HEK293 (cell line): Measurements from ENCODE around the gene RPS6KA2.

Source experiments
- CTCF ChIA-PET: fragments of 350-600 bp; formaldehyde crosslinking; extraction: SDS; loops from one replicate; lab custom pipeline; 2021; ENCODE audit warnings: antibody characterized with exemption; lab: Yijun Ruan, JAX
- POLR2A ChIA-PET: fragments of 300-600 bp; formaldehyde crosslinking; extraction: SDS; loops from one replicate; lab custom pipeline; 2020; ENCODE audit warnings: antibody characterized with exemption, inconsistent platforms; lab: Yijun Ruan, JAX
- H3K27ac ChIP-seq: fragments of 200-500 bp; sonication (Bioruptor generic); 2 replicates; pipeline ENCODE4 v1.5.1; 2014; ENCODE audit warnings: low read depth, low read length, control low read depth, inconsistent platforms; ENCODE audit errors: extremely low read depth
- H3K36me3 ChIP-seq, 2 experiments: fragments of 200-500 bp in 1 of 2; sonication (Bioruptor generic) in 1 of 2; 1 replicate in 1 of 2; 2 replicates in 1 of 2; pipeline ENCODE4 v1.5.1; 2014 to 2017; ENCODE audit warnings: inconsistent platforms in 2 of 2, low read length in 2 of 2; ENCODE audit not compliant: control insufficient read depth in 2 of 2, insufficient read depth in 1 of 2
- H3K4me1 ChIP-seq: fragments of 200-500 bp; sonication (Bioruptor generic); 2 replicates; pipeline ENCODE4 v1.5.1; 2014; ENCODE audit warnings: mild to moderate bottlenecking, low read length, inconsistent platforms; ENCODE audit not compliant: control insufficient read depth, insufficient read depth
- H3K4me3 ChIP-seq: 2 replicates; pipeline ENCODE4 v1.5.1; 2011; ENCODE audit warnings: low read depth, mild to moderate bottlenecking, control low read depth, low read length, moderate library complexity
- H3K9me3 ChIP-seq: fragments of 200-500 bp; sonication (Bioruptor generic); 2 replicates; pipeline ENCODE4 v1.5.1; 2014; ENCODE audit warnings: low read depth, low read length, inconsistent platforms; ENCODE audit not compliant: control insufficient read depth, insufficient read depth
- BCL6B ChIP-seq: fragments of 450-650 bp; formaldehyde crosslinking; IDR thresholded peaks from 2 replicates; pipeline ENCODE4 v1.5.1; 2017; ENCODE audit warnings: missing biosample characterization, missing genetic modification characterization
- FEZF1 ChIP-seq: fragments of 450-650 bp; formaldehyde crosslinking; IDR thresholded peaks from 2 replicates; pipeline ENCODE4 v1.5.1; 2016; ENCODE audit warnings: missing biosample characterization, missing genetic modification characterization
- HOXC10 ChIP-seq: sonication (generic); formaldehyde crosslinking; IDR thresholded peaks from 2 replicates; pipeline ENCODE4 v1.8.1; 2023; ENCODE audit warnings: mild to moderate bottlenecking, missing genetic modification reagents
- HOXD13 ChIP-seq: sonication (generic); formaldehyde crosslinking; IDR thresholded peaks from 2 replicates; pipeline ENCODE4 v1.8.0; 2022; ENCODE audit warnings: missing genetic modification reagents, borderline replicate concordance
- KLF7 ChIP-seq: fragments of 450-650 bp; formaldehyde crosslinking; IDR thresholded peaks from 2 replicates; pipeline ENCODE4 v1.5.1; 2016; ENCODE audit warnings: missing biosample characterization, missing genetic modification characterization, borderline replicate concordance
- MYNN ChIP-seq: fragments of 450-650 bp; formaldehyde crosslinking; IDR thresholded peaks from 2 replicates; pipeline ENCODE4 v1.5.1; 2016; ENCODE audit warnings: missing biosample characterization, missing genetic modification characterization, borderline replicate concordance
- PRDM2 ChIP-seq: fragments of 450-650 bp; formaldehyde crosslinking; IDR thresholded peaks from 2 replicates; pipeline ENCODE4 v1.5.1; 2016; ENCODE audit warnings: missing biosample characterization, missing genetic modification characterization, borderline replicate concordance
- RBAK ChIP-seq: fragments of 450-650 bp; formaldehyde crosslinking; IDR thresholded peaks from 2 replicates; pipeline ENCODE4 v1.5.1; 2016; ENCODE audit warnings: missing biosample characterization, missing genetic modification characterization
- WT1 ChIP-seq: fragments of 450-650 bp; formaldehyde crosslinking; IDR thresholded peaks from 2 replicates; pipeline ENCODE4 v1.5.1; 2016; ENCODE audit warnings: missing biosample characterization, missing genetic modification characterization
- YY1 ChIP-seq: fragments of 450-650 bp; formaldehyde crosslinking; IDR thresholded peaks from 2 replicates; pipeline ENCODE4 v1.5.1; 2018; ENCODE audit warnings: missing biosample characterization, missing genetic modification characterization
- ZFP69B ChIP-seq: fragments of 450-650 bp; formaldehyde crosslinking; IDR thresholded peaks from 2 replicates; pipeline ENCODE4 v1.5.1; 2016; ENCODE audit warnings: missing biosample characterization, missing genetic modification characterization
- ZNF174 ChIP-seq: fragments of 450-650 bp; formaldehyde crosslinking; IDR thresholded peaks from 2 replicates; pipeline ENCODE4 v1.5.0; 2017; ENCODE audit warnings: missing biosample characterization, mild to moderate bottlenecking, missing genetic modification characterization
- ZNF404 ChIP-seq: fragments of 450-650 bp; formaldehyde crosslinking; IDR thresholded peaks from 2 replicates; pipeline ENCODE4 v1.5.1; 2017; ENCODE audit warnings: missing biosample characterization, missing genetic modification characterization
- ZNF548 ChIP-seq: fragments of 450-650 bp; formaldehyde crosslinking; IDR thresholded peaks from 2 replicates; pipeline ENCODE4 v1.5.1; 2016; ENCODE audit warnings: missing biosample characterization, missing genetic modification characterization
- ZNF664 ChIP-seq: fragments of 450-650 bp; formaldehyde crosslinking; IDR thresholded peaks from 2 replicates; pipeline ENCODE4 v1.5.1; 2016; ENCODE audit warnings: missing biosample characterization, missing genetic modification characterization
- ZNF692 ChIP-seq: fragments of 450-650 bp; formaldehyde crosslinking; IDR thresholded peaks from 2 replicates; pipeline ENCODE4 v1.5.1; 2016; ENCODE audit warnings: missing biosample characterization, missing genetic modification characterization

RPS6KA2 gene

GRCh38 chr6:166676270-166676860 lies 49.3 kb upstream of the RPS6KA2 start (continued):
- TF ChIP-seq MYNN (tag by site-specific recombination), result no peak
- TF ChIP-seq PRDM2 (tag by site-specific recombination), result no peak
- no peak for TF ChIP-seq RBAK (tag by site-specific recombination)
- no peak for TF ChIP-seq ZNF174 (tag by site-specific recombination)
- TF ChIP-seq ZNF404 (tag by site-specific recombination), result no peak
- no peak for TF ChIP-seq HOXC10 (CRISPR knock-in tag)
- TF ChIP-seq HOXD13 (CRISPR knock-in tag), result no peak
- TF ChIP-seq ZNF692, result no peak

- POLR2A ChIA-PET, result no interaction called here
- Histone ChIP-seq H3K36me3 (no peaks in the 10 kb centered on the region), H3K4me3 (no peak overlapping the region), H3K9me3 (no peaks in the 10 kb centered on the region)
- CTCF ChIA-PET, result interaction anchor here (0.7 kb wide), 1 partner anchor 22 kb away, joined by 3 read pairs; no protein-coding TSS in a partner anchor
- TF ChIP-seq BCL6B, result peak; percentile 68; the same call in 1 of the 2 replicates
- no peak for TF ChIP-seq KLF7 (tag by site-specific recombination)
- TF ChIP-seq, all 188 proteins: peak for 1
- no peaks in the 10 kb centered on the region for H3K4me1 ChIP-seq
- no peak overlapping the region for H3K27ac ChIP-seq
Observed at GRCh38 chr6:166675736-166676135, 48.7 kb upstream of the RPS6KA2 start.

GRCh38 chr6:166673309-166673708 lies 46.3 kb upstream of the RPS6KA2 start:
- CTCF ChIA-PET, result no interaction called here
- TF ChIP-seq ZNF548 (tag by site-specific recombination), result no peak
- TF ChIP-seq FEZF1 (tag by site-specific recombination), result no peak
- TF ChIP-seq ZNF664 (tag by site-specific recombination), result no peak
- no peak for TF ChIP-seq ZFP69B (tag by site-specific recombination)
- no peak for TF ChIP-seq YY1 (tag by site-specific recombination)
- no peak for TF ChIP-seq WT1 (tag by site-specific recombination)
- TF ChIP-seq, all 188 proteins: peak for 0
- H3K27ac ChIP-seq, result no peak overlapping the region
- H3K9me3 ChIP-seq, result no peaks in the 10 kb centered on the region
- POLR2A ChIA-PET, result interaction anchor here (1.3 kb wide), 1 partner anchor 46 kb away, joined by 4 read pairs; the partner anchor contains the start of gene RPS6KA2
- H3K4me3 ChIP-seq, result no peak overlapping the region
- H3K4me1 ChIP-seq, result no peaks in the 10 kb centered on the region
- no peaks in the 10 kb centered on the region for H3K36me3 ChIP-seq
